Trophoblast cell (in vitro differentiated cells and primary cell): ENCODE results near the gene ZP1.

Source experiments
- DNase-seq, 2 donors: peaks; one replicate each; pipeline ENCODE4 v3.0.0-alpha.2; 2016
- H2AFZ ChIP-seq: 2 replicates; pipeline ENCODE4 v1.6.1; 2013; ENCODE audit warnings: low read length, moderate library complexity, mild to moderate bottlenecking; ENCODE audit not compliant: insufficient read depth, poor library complexity
- H2AK5ac ChIP-seq: 2 replicates; pipeline ENCODE4 v1.6.1; 2013; ENCODE audit warnings: mild to moderate bottlenecking, low read length
- H2BK120ac ChIP-seq: 2 replicates; pipeline ENCODE4 v1.6.1; 2013; ENCODE audit warnings: low read length, mild to moderate bottlenecking, moderate library complexity; ENCODE audit not compliant: insufficient read depth, poor library complexity
- H2BK12ac ChIP-seq: 2 replicates; pipeline ENCODE4 v1.6.1; 2013; ENCODE audit warnings: mild to moderate bottlenecking, low read length, moderate library complexity
- H2BK5ac ChIP-seq: 2 replicates; pipeline ENCODE4 v1.6.1; 2013; ENCODE audit warnings: low read length, low read depth, moderate library complexity, mild to moderate bottlenecking; ENCODE audit not compliant: poor library complexity
- H3K14ac ChIP-seq: 2 replicates; pipeline ENCODE4 v1.6.1; 2013; ENCODE audit warnings: mild to moderate bottlenecking, low read length
- H3K18ac ChIP-seq: 2 replicates; pipeline ENCODE4 v1.6.1; 2013; ENCODE audit warnings: mild to moderate bottlenecking, low read length
- H3K23ac ChIP-seq: 2 replicates; pipeline ENCODE4 v1.6.1; 2013; ENCODE audit warnings: low read length
- H3K27ac ChIP-seq: 2 replicates; pipeline ENCODE4 v1.5.1; 2013; ENCODE audit warnings: low read depth, mild to moderate bottlenecking, inconsistent platforms, low read length, moderate library complexity
- H3K27me3 ChIP-seq: 2 replicates; pipeline ENCODE4 v1.6.1; 2013; ENCODE audit warnings: inconsistent platforms, mild to moderate bottlenecking, low read length, moderate library complexity; ENCODE audit not compliant: insufficient read depth
- H3K36me3 ChIP-seq, 2 experiments: 1 replicate in 1 of 2; 2 replicates in 1 of 2; pipeline ENCODE4 v1.6.1; 2013; ENCODE audit warnings: low read length in 2 of 2, mild to moderate bottlenecking in 2 of 2, moderate library complexity in 1 of 2; ENCODE audit not compliant: insufficient read depth in 2 of 2, control insufficient read depth in 1 of 2
- H3K4ac ChIP-seq: 2 replicates; pipeline ENCODE4 v1.6.1; 2013; ENCODE audit warnings: low read depth, mild to moderate bottlenecking, low read length, moderate library complexity
- H3K4me1 ChIP-seq, 2 experiments: 1 replicate in 1 of 2; 2 replicates in 1 of 2; pipeline ENCODE4 v1.6.1; 2013; ENCODE audit warnings: low read length in 2 of 2, mild to moderate bottlenecking in 2 of 2, moderate library complexity in 1 of 2; ENCODE audit not compliant: insufficient read depth in 2 of 2, control insufficient read depth in 1 of 2
- H3K4me2 ChIP-seq: 2 replicates; pipeline ENCODE4 v1.6.1; 2013; ENCODE audit warnings: inconsistent platforms, mild to moderate bottlenecking, low read length, moderate library complexity
- H3K4me3 ChIP-seq: 2 replicates; pipeline ENCODE4 v1.5.1; 2013; ENCODE audit warnings: mild to moderate bottlenecking, low read depth, low read length, inconsistent platforms
- H3K79me1 ChIP-seq: one replicate; pipeline ENCODE4 v1.6.1; 2013; ENCODE audit warnings: low read length
- H3K79me2 ChIP-seq: 2 replicates; pipeline ENCODE4 v1.6.1; 2013; ENCODE audit warnings: low read length, mild to moderate bottlenecking; ENCODE audit not compliant: control insufficient read depth, insufficient read depth, poor library complexity
- H3K9ac ChIP-seq: 2 replicates; pipeline ENCODE4 v1.6.1; 2013; ENCODE audit warnings: mild to moderate bottlenecking, low read length
- H3K9me3 ChIP-seq: 2 replicates; pipeline ENCODE4 v1.6.1; 2013; ENCODE audit warnings: low read depth, mild to moderate bottlenecking, control low read depth, inconsistent platforms, low read length; ENCODE audit not compliant: insufficient read depth
- H4K12ac ChIP-seq: 2 replicates; pipeline ENCODE4 v1.6.1; 2013; ENCODE audit warnings: low read depth, mild to moderate bottlenecking, low read length, moderate library complexity
- H4K8ac ChIP-seq: 2 replicates; pipeline ENCODE4 v1.6.1; 2013; ENCODE audit warnings: low read depth, mild to moderate bottlenecking, low read length, moderate library complexity
- H4K91ac ChIP-seq: one replicate; pipeline ENCODE4 v1.6.1; 2013; ENCODE audit warnings: low read depth, mild to moderate bottlenecking, low read length, moderate library complexity
- WGBS: extraction: QIAGEN DNeasy Blood & Tissue Kit; methylation state at CpG from one replicate; pipeline ENCODE4 v1.1.7; 2013; ENCODE audit warnings: missing lambda C conversion rate; ENCODE audit not compliant: insufficient read length, insufficient coverage; ENCODE audit errors: extremely low coverage; 5-methylcytosine and 5-hydroxymethylcytosine counted together

ZP1 gene

GRCh38 chr11:60870733-60871377, 3.5 kb downstream of the ZP1 start:
- H3K9ac ChIP-seq = no peak overlapping the region
- H3K4me3 ChIP-seq = no peak overlapping the region
- no peak overlapping the region for H3K27ac ChIP-seq
- no peak for DNase-seq
- no peak overlapping the region for H3K4ac ChIP-seq
- H3K79me1 ChIP-seq = peaks cover 3% of the 10 kb centered on the region
- H4K8ac ChIP-seq = no peak overlapping the region
- no peaks in the 10 kb centered on the region for H3K9me3 ChIP-seq
- H2BK12ac ChIP-seq = no peak overlapping the region
- peak overlapping the region; percentile 6 for H4K91ac ChIP-seq
- H3K4me2 ChIP-seq = no peak overlapping the region
- no peak overlapping the region for H3K23ac ChIP-seq
- no peak overlapping the region for H3K18ac ChIP-seq
- H3K4me1 ChIP-seq = peaks cover 6 to 8% of the 10 kb centered on the region in 2 experiments
- no peak overlapping the region for H2BK5ac ChIP-seq
- H3K79me2 ChIP-seq = no peaks in the 10 kb centered on the region
- H2BK120ac ChIP-seq = no peak overlapping the region
- no CpG with 5 or more reads among the region's 13 CpGs for WGBS
- no peak overlapping the region for H3K14ac ChIP-seq
- no peak overlapping the region for H2AFZ ChIP-seq
- H4K12ac ChIP-seq = no peak overlapping the region
- no peak overlapping the region for H2AK5ac ChIP-seq
- H3K36me3 ChIP-seq = no peaks in the 10 kb centered on the region
- no peaks in the 10 kb centered on the region for H3K27me3 ChIP-seq

GRCh38 chr11:60871378-60872061, 4.2 kb downstream of the ZP1 start:
- Histone ChIP-seq H2BK5ac (no peak overlapping the region), H3K18ac (no peak overlapping the region), H3K4me2 (no peak overlapping the region), H3K27ac (no peak overlapping the region), H2AFZ (no peak overlapping the region), H3K9ac (no peak overlapping the region), H2AK5ac (no peak overlapping the region), H3K36me3 (no peaks in the 10 kb centered on the region), H3K4me3 (no peak overlapping the region), H3K9me3 (no peaks in the 10 kb centered on the region), H4K91ac (peak overlapping the region; percentile 69), H4K8ac (no peak overlapping the region), H3K14ac (no peak overlapping the region), H3K23ac (no peak overlapping the region), H2BK12ac (no peak overlapping the region), H4K12ac (no peak overlapping the region), H3K79me1 (peaks cover 3% of the 10 kb centered on the region), H3K27me3 (no peaks in the 10 kb centered on the region), H3K4me1 (peaks cover 6 to 8% of the 10 kb centered on the region in 2 experiments), H3K79me2 (no peaks in the 10 kb centered on the region), H2BK120ac (no peak overlapping the region), H3K4ac (no peak overlapping the region)
- WGBS = no CpG with 5 or more reads among the region's 7 CpGs
- DNase-seq = no peak

- no peak overlapping the region for H2BK12ac ChIP-seq
- H2AK5ac ChIP-seq = no peak overlapping the region
- peaks cover 3 to 5% of the 10 kb centered on the region in 2 experiments for H3K4me1 ChIP-seq
- peak overlapping the region; percentile 69 for H4K91ac ChIP-seq
- H3K4me3 ChIP-seq = no peak overlapping the region
- H3K27me3 ChIP-seq = no peaks in the 10 kb centered on the region
- H2AFZ ChIP-seq = no peak overlapping the region
- no peak overlapping the region for H3K14ac ChIP-seq
- peaks cover 1% of the 10 kb centered on the region for H3K79me1 ChIP-seq
- H2BK120ac ChIP-seq = no peak overlapping the region
- H4K12ac ChIP-seq = no peak overlapping the region
- H3K27ac ChIP-seq = no peak overlapping the region
- no peak overlapping the region for H3K4ac ChIP-seq
- no peak overlapping the region for H3K18ac ChIP-seq
- H3K4me2 ChIP-seq = no peak overlapping the region
- no peak overlapping the region for H4K8ac ChIP-seq
- WGBS = no CpG with 5 or more reads among the region's 6 CpGs
- H3K9ac ChIP-seq = peak overlapping the region; percentile 34
- H3K79me2 ChIP-seq = no peaks in the 10 kb centered on the region
- DNase-seq = no peak
- no peak overlapping the region for H2BK5ac ChIP-seq
- H3K36me3 ChIP-seq = no peaks in the 10 kb centered on the region
- H3K9me3 ChIP-seq = no peaks in the 10 kb centered on the region
- H3K23ac ChIP-seq = no peak overlapping the region
Observed at GRCh38 chr11:60872124-60872960, 5.0 kb downstream of the ZP1 start.

GRCh38 chr11:60872961-60873524, 5.7 kb downstream of the ZP1 start:
- H3K79me1 ChIP-seq = no peaks in the 10 kb centered on the region
- H2BK120ac ChIP-seq = no peak overlapping the region
- H3K9me3 ChIP-seq = no peaks in the 10 kb centered on the region
- H2BK12ac ChIP-seq = no peak overlapping the region
- H3K4me2 ChIP-seq = no peak overlapping the region
- no peaks in the 10 kb centered on the region for H3K27me3 ChIP-seq
- no peak overlapping the region for H3K14ac ChIP-seq
- no peaks in the 10 kb centered on the region for H3K36me3 ChIP-seq
- H3K27ac ChIP-seq = no peak overlapping the region
- no peak overlapping the region for H4K12ac ChIP-seq
- no peak overlapping the region for H2AK5ac ChIP-seq
- no CpG with 5 or more reads among the region's 16 CpGs for WGBS
- DNase-seq = no peak
- no peak overlapping the region for H4K91ac ChIP-seq
- no peaks in the 10 kb centered on the region for H3K79me2 ChIP-seq
- H3K4ac ChIP-seq = no peak overlapping the region
- no peak overlapping the region for H2AFZ ChIP-seq
- H3K4me3 ChIP-seq = no peak overlapping the region
- peaks cover 2 to 3% of the 10 kb centered on the region in 2 experiments for H3K4me1 ChIP-seq
- H4K8ac ChIP-seq = no peak overlapping the region
- H3K23ac ChIP-seq = no peak overlapping the region
- no peak overlapping the region for H2BK5ac ChIP-seq
- H3K9ac ChIP-seq = no peak overlapping the region
- H3K18ac ChIP-seq = no peak overlapping the region
